Neuronal stem cell (in vitro differentiated cells): ENCODE results near the gene SPACA7.

Experiments used
- DNase-seq: peaks from one replicate; pipeline ENCODE4 v3.0.0-alpha.2; 2013; ENCODE audit warnings: low spot score
- H2AFZ ChIP-seq: one replicate; pipeline ENCODE4 v1.6.1; 2013; ENCODE audit warnings: mild to moderate bottlenecking, low read length, inconsistent platforms
- H2AK5ac ChIP-seq: 2 replicates; pipeline ENCODE4 v1.6.1; 2013; ENCODE audit warnings: low read depth, mild to moderate bottlenecking, inconsistent platforms, low read length, moderate library complexity, mixed read lengths
- H2BK120ac ChIP-seq: 2 replicates; pipeline ENCODE4 v1.6.1; 2013; ENCODE audit warnings: low read depth, mild to moderate bottlenecking, inconsistent platforms, low read length, moderate library complexity, mixed read lengths
- H2BK12ac ChIP-seq: one replicate; pipeline ENCODE4 v1.6.1; 2013; ENCODE audit warnings: low read length, inconsistent platforms
- H2BK15ac ChIP-seq: 2 replicates; pipeline ENCODE4 v1.6.1; 2013; ENCODE audit warnings: mild to moderate bottlenecking, low read length, inconsistent platforms, mixed read lengths
- H2BK5ac ChIP-seq: one replicate; pipeline ENCODE4 v1.6.1; 2013; ENCODE audit warnings: inconsistent platforms, mild to moderate bottlenecking, low read length, moderate library complexity
- H3K14ac ChIP-seq: one replicate; pipeline ENCODE4 v1.6.1; 2013; ENCODE audit warnings: low read length, inconsistent platforms
- H3K18ac ChIP-seq: 2 replicates; pipeline ENCODE4 v1.6.1; 2013; ENCODE audit warnings: low read length, inconsistent platforms
- H3K23ac ChIP-seq: 2 replicates; pipeline ENCODE4 v1.6.1; 2013; ENCODE audit warnings: low read depth, mild to moderate bottlenecking, mixed read lengths, low read length, inconsistent platforms; ENCODE audit not compliant: poor library complexity
- H3K27ac ChIP-seq: replicated peaks from 3 replicates; pipeline ENCODE4 v1.5.1; 2013; ENCODE audit warnings: low read length, inconsistent platforms
- H3K27me3 ChIP-seq, 3 experiments: 2 replicates each; pipeline ENCODE4 v1.6.1; 2013; ENCODE audit warnings: low read length in 3 of 3, mild to moderate bottlenecking in 2 of 3, inconsistent platforms in 1 of 3, low read depth in 1 of 3, mixed read lengths in 1 of 3, moderate library complexity in 1 of 3; ENCODE audit not compliant: control insufficient read depth in 3 of 3, insufficient read depth in 3 of 3
- H3K36me3 ChIP-seq, 2 donors: replicated peaks in 1 of 2; 2 replicates each; pipeline ENCODE4 v1.6.1; 2013; ENCODE audit warnings: low read length in 2 of 2; ENCODE audit not compliant: control insufficient read depth in 2 of 2, insufficient read depth in 2 of 2
- H3K4ac ChIP-seq: 2 replicates; pipeline ENCODE4 v1.6.1; 2013; ENCODE audit warnings: inconsistent platforms, mild to moderate bottlenecking, low read length, moderate library complexity
- H3K4me1 ChIP-seq, 2 donors: 1 replicate in 1 of 2; 2 replicates in 1 of 2; pipeline ENCODE4 v1.6.1; 2013; ENCODE audit warnings: low read length in 2 of 2, low read depth in 1 of 2; ENCODE audit not compliant: control insufficient read depth in 2 of 2, insufficient read depth in 1 of 2
- H3K4me2 ChIP-seq: one replicate; pipeline ENCODE4 v1.6.1; 2013; ENCODE audit warnings: mild to moderate bottlenecking, low read length, inconsistent platforms; ENCODE audit not compliant: insufficient read depth, poor library complexity, severe bottlenecking
- H3K4me3 ChIP-seq, 2 donors: 2 replicates each; pipeline ENCODE4 v1.5.1; 2013; ENCODE audit warnings: low read length in 2 of 2, mild to moderate bottlenecking in 2 of 2, inconsistent platforms in 1 of 2, moderate library complexity in 1 of 2
- H3K79me1 ChIP-seq: one replicate; pipeline ENCODE4 v1.6.1; 2013; ENCODE audit warnings: low read depth, mild to moderate bottlenecking, inconsistent platforms, low read length, moderate library complexity
- H3K9ac ChIP-seq: one replicate; pipeline ENCODE4 v1.6.1; 2013; ENCODE audit warnings: mild to moderate bottlenecking, low read depth, low read length, inconsistent platforms; ENCODE audit not compliant: poor library complexity
- H3K9me3 ChIP-seq, 2 donors: replicated peaks in 1 of 2; 2 replicates each; pipeline versions ENCODE3 to v1.6.1; 2013; ENCODE audit warnings: low read length in 2 of 2, mild to moderate bottlenecking in 2 of 2, inconsistent platforms in 1 of 2, low read depth in 1 of 2, mixed read lengths in 1 of 2, moderate library complexity in 1 of 2; ENCODE audit not compliant: control insufficient read depth in 2 of 2, insufficient read depth in 1 of 2
- H4K8ac ChIP-seq: one replicate; pipeline ENCODE4 v1.6.1; 2013; ENCODE audit warnings: low read depth, mild to moderate bottlenecking, inconsistent platforms, low read length, moderate library complexity
- H4K91ac ChIP-seq: one replicate; pipeline ENCODE4 v1.6.1; 2013; ENCODE audit warnings: low read length, low read depth, mild to moderate bottlenecking, inconsistent platforms; ENCODE audit not compliant: poor library complexity
- WGBS, 2 donors: extraction: QIAGEN DNeasy Blood & Tissue Kit; methylation state at CpG; one replicate each; pipeline ENCODE4 v1.1.7; 2013; ENCODE audit warnings: missing lambda C conversion rate in 2 of 2, mixed read lengths in 1 of 2; ENCODE audit not compliant: insufficient read length in 2 of 2, insufficient replicate concordance in 1 of 2; ENCODE audit errors: extremely low coverage in 2 of 2; 5-methylcytosine and 5-hydroxymethylcytosine counted together

Gene SPACA7

GRCh38 chr13:112483299-112483698, 107.1 kb downstream of the SPACA7 start:
- Histone ChIP-seq H4K8ac (no peak overlapping the region), H3K23ac (no peak overlapping the region), H2BK5ac (no peak overlapping the region), H3K18ac (no peak overlapping the region), H2BK12ac (no peak overlapping the region), H3K4ac (no peak overlapping the region), H3K9ac (no peak overlapping the region), H3K36me3 (peaks cover 7 to 46% of the 10 kb centered on the region in 2 donors), H3K4me2 (no peak overlapping the region), H3K9me3 (peaks cover 0 to 6% of the 10 kb centered on the region in 2 donors), H3K4me3 (no peak overlapping the region), H3K27ac (no peak overlapping the region), H2BK15ac (no peak overlapping the region), H4K91ac (no peak overlapping the region), H2AK5ac (no peak overlapping the region), H3K79me1 (no peaks in the 10 kb centered on the region), H2AFZ (no peak overlapping the region), H2BK120ac (no peak overlapping the region), H3K4me1 (no peaks in the 10 kb centered on the region), H3K27me3 (no peaks in the 10 kb centered on the region), H3K14ac (no peak overlapping the region)
- no peak for DNase-seq
- WGBS, 2 donors, result no CpG with 5 or more reads among the region's 7 CpGs
